SK-N-MC (cell line): ENCODE results near the gene FUT9.

Source experiments
- DNase-seq: peaks from one replicate; pipeline ENCODE4 v3.0.0-alpha.2; 2011; ENCODE audit warnings: low read depth, low spot score
- H3K27ac ChIP-seq: fragments of 200-600 bp; sonication (generic); 2 replicates; pipeline ENCODE4 v1.5.1; 2016; ENCODE audit warnings: mixed run types
- H3K36me3 ChIP-seq: fragments of 200-600 bp; sonication (generic); 2 replicates; pipeline ENCODE4 v1.6.1; 2017; ENCODE audit warnings: antibody characterized with exemption, low read length, mixed read lengths; ENCODE audit not compliant: insufficient read depth
- H3K4me3 ChIP-seq: fragments of 200-600 bp; sonication (generic); 2 replicates; pipeline ENCODE4 v1.5.1; 2016
- H3K9ac ChIP-seq: fragments of 200-600 bp; sonication (generic); 2 replicates; pipeline ENCODE4 v1.8.0; 2017; ENCODE audit warnings: mixed run types, mixed read lengths; ENCODE audit not compliant: insufficient read length
- H3K9me3 ChIP-seq: fragments of 200-600 bp; sonication (generic); 2 replicates; pipeline ENCODE4 v1.6.1; 2017; ENCODE audit warnings: low read depth, mild to moderate bottlenecking, antibody characterized with exemption, low read length, moderate library complexity, mixed read lengths
- EZH2 ChIP-seq: fragments of 200-600 bp; sonication (generic); IDR thresholded peaks from one replicate; pipeline ENCODE4 v1.6.1; 2017; ENCODE audit warnings: antibody characterized with exemption
- FOXP2 ChIP-seq: optimal IDR thresholded peaks from 2 replicates; pipeline ENCODE3; 2011; ENCODE audit warnings: mild to moderate bottlenecking, moderate library complexity; ENCODE audit not compliant: insufficient read depth; ENCODE audit errors: extremely low read length, control extremely low read depth
- POLR2AphosphoS5 ChIP-seq: IDR thresholded peaks from 2 replicates; pipeline ENCODE4 v1.6.1; 2012; ENCODE audit warnings: mild to moderate bottlenecking, low read depth, low read length, borderline replicate concordance

Gene FUT9

GRCh38 chr6:96162711-96163120 lies 146.9 kb downstream of the FUT9 start:
- no peak overlapping the region for H3K9ac ChIP-seq
- no peak for DNase-seq
- no peak overlapping the region for H3K27ac ChIP-seq
- no peaks in the 10 kb centered on the region for H3K36me3 ChIP-seq
- no peak overlapping the region for H3K4me3 ChIP-seq
- no peaks in the 10 kb centered on the region for H3K9me3 ChIP-seq
- no peak for TF ChIP-seq FOXP2

- no peak for DNase-seq
- no peak overlapping the region for H3K4me3 ChIP-seq
- no peak overlapping the region for H3K9ac ChIP-seq
- H3K9me3 ChIP-seq: no peaks in the 10 kb centered on the region
- no peak overlapping the region for H3K27ac ChIP-seq
- no peaks in the 10 kb centered on the region for H3K36me3 ChIP-seq
- TF ChIP-seq POLR2AphosphoS5: no peak
- TF ChIP-seq EZH2: no peak
- no peak for TF ChIP-seq FOXP2
Observed at GRCh38 chr6:96164802-96165201, 149.0 kb downstream of the FUT9 start.

- H3K27ac ChIP-seq: no peak overlapping the region
- no peak for DNase-seq
- no peak overlapping the region for H3K4me3 ChIP-seq
- H3K9ac ChIP-seq: no peak overlapping the region
- no peak for TF ChIP-seq EZH2
- TF ChIP-seq POLR2AphosphoS5: no peak
- TF ChIP-seq FOXP2: no peak
- H3K36me3 ChIP-seq: no peaks in the 10 kb centered on the region
- H3K9me3 ChIP-seq: no peaks in the 10 kb centered on the region
Observed at GRCh38 chr6:96171112-96171511, 155.3 kb downstream of the FUT9 start.

- Histone ChIP-seq H3K27ac (no peak overlapping the region), H3K4me3 (no peak overlapping the region), H3K9me3 (no peaks in the 10 kb centered on the region), H3K9ac (no peak overlapping the region), H3K36me3 (no peaks in the 10 kb centered on the region)
- no peak for DNase-seq
- TF ChIP-seq EZH2 (no peak), POLR2AphosphoS5 (no peak), FOXP2 (no peak)
Observed at GRCh38 chr6:96184798-96185197, 169.0 kb downstream of the FUT9 start.

GRCh38 chr6:96186094-96186493 lies 170.3 kb downstream of the FUT9 start:
- Histone ChIP-seq H3K4me3 (no peak overlapping the region), H3K27ac (no peak overlapping the region), H3K36me3 (no peaks in the 10 kb centered on the region), H3K9ac (no peak overlapping the region), H3K9me3 (no peaks in the 10 kb centered on the region)
- TF ChIP-seq FOXP2 (no peak), POLR2AphosphoS5 (no peak), EZH2 (no peak)
- DNase-seq: no peak

GRCh38 chr6:96186516-96187195 lies 170.9 kb downstream of the FUT9 start:
- TF ChIP-seq POLR2AphosphoS5 (no peak), EZH2 (no peak), FOXP2 (no peak)
- no peaks in the 10 kb centered on the region for H3K9me3 ChIP-seq
- H3K36me3 ChIP-seq: no peaks in the 10 kb centered on the region
- no peak overlapping the region for H3K9ac ChIP-seq
- no peak for DNase-seq
- no peak overlapping the region for H3K4me3 ChIP-seq
- no peak overlapping the region for H3K27ac ChIP-seq

GRCh38 chr6:96194675-96195074 lies 178.9 kb downstream of the FUT9 start:
- Histone ChIP-seq H3K9ac (no peak overlapping the region), H3K9me3 (no peaks in the 10 kb centered on the region)
- TF ChIP-seq POLR2AphosphoS5 (no peak), FOXP2 (no peak)

GRCh38 chr6:96195272-96195671 lies 179.5 kb downstream of the FUT9 start:
- H3K9ac ChIP-seq: no peak overlapping the region
- H3K4me3 ChIP-seq: no peak overlapping the region
- no peaks in the 10 kb centered on the region for H3K36me3 ChIP-seq
- DNase-seq: no peak
- H3K9me3 ChIP-seq: no peaks in the 10 kb centered on the region
- H3K27ac ChIP-seq: no peak overlapping the region
- no peak for TF ChIP-seq EZH2
- TF ChIP-seq POLR2AphosphoS5: no peak
- TF ChIP-seq FOXP2: no peak

More at GRCh38 chr6:96194675-96195074, 178.9 kb downstream of the FUT9 start:
- Histone ChIP-seq H3K36me3 (no peaks in the 10 kb centered on the region), H3K4me3 (no peak overlapping the region), H3K27ac (no peak overlapping the region)
- no peak for DNase-seq

- no peak overlapping the region for H3K27ac ChIP-seq
- TF ChIP-seq POLR2AphosphoS5: no peak
- TF ChIP-seq EZH2: no peak
- no peak for TF ChIP-seq FOXP2
- no peak for DNase-seq
- no peak overlapping the region for H3K9ac ChIP-seq
- no peaks in the 10 kb centered on the region for H3K9me3 ChIP-seq
- no peak overlapping the region for H3K4me3 ChIP-seq
- no peaks in the 10 kb centered on the region for H3K36me3 ChIP-seq
Observed at GRCh38 chr6:96196633-96197032, 180.9 kb downstream of the FUT9 start.

- H3K4me3 ChIP-seq: no peak overlapping the region
Observed at GRCh38 chr6:96197241-96197640, 181.5 kb downstream of the FUT9 start.

More at GRCh38 chr6:96197241-96197640, 181.5 kb downstream of the FUT9 start:
- H3K9ac ChIP-seq: no peak overlapping the region
- no peaks in the 10 kb centered on the region for H3K36me3 ChIP-seq
- TF ChIP-seq EZH2: no peak
- TF ChIP-seq POLR2AphosphoS5: no peak
- no peak for TF ChIP-seq FOXP2
- no peak for DNase-seq
- H3K9me3 ChIP-seq: no peaks in the 10 kb centered on the region
- H3K27ac ChIP-seq: no peak overlapping the region
